Adrenal gland (tissue), 12 donors: ENCODE measurements around the gene ACLY. TPM values are rescaled to one million over a fixed set of nuclear protein-coding genes. Genes with fewer than 3 reads are reported as not detected.
"Not testable (repeated sequence)": the region's sequence is repeated elsewhere in the genome, so short reads cannot be mapped to it uniquely, and the experiment has no call there.

Experiments used
- DNase-seq, 7 donors: peaks; one replicate each; pipeline ENCODE4 v3.0.0-alpha.2; 2019 to 2020
- H3K27ac ChIP-seq, 5 donors: fragments of 200-600 bp; sonication (generic) in 4 of 5; 1 replicate in 3 of 5; 2 replicates in 2 of 5; pipeline versions ENCODE4 v1.5.1 to v1.8.0; 2016 to 2020; ENCODE audit warnings: mild to moderate bottlenecking in 1 of 5
- H3K27me3 ChIP-seq: fragments of 200-600 bp; 2 replicates; pipeline ENCODE4 v1.8.0; 2021
- H3K36me3 ChIP-seq, 2 donors: fragments of 200-600 bp; replicated peaks in 1 of 2; 1 replicate in 1 of 2; 2 replicates in 1 of 2; pipeline versions ENCODE4 v1.5.1 to v1.8.0; 2018 to 2022
- H3K4me1 ChIP-seq, 2 donors: fragments of 200-600 bp; replicated peaks in 1 of 2; 1 replicate in 1 of 2; 2 replicates in 1 of 2; pipeline versions ENCODE4 v1.5.1 to v1.8.0; 2018 to 2021
- H3K4me3 ChIP-seq, 4 donors: fragments of 200-600 bp; sonication (generic) in 3 of 4; one replicate each; pipeline ENCODE4 v1.5.1; 2016 to 2018
- H3K9me3 ChIP-seq, 3 donors: fragments of 200-600 bp; sonication (generic) in 1 of 3; replicated peaks in 1 of 3; 1 replicate in 2 of 3; 2 replicates in 1 of 3; pipeline versions ENCODE4 v1.5.1 to v1.8.0; 2016 to 2021
- POLR2A ChIP-seq, 2 donors: fragments of 450-650 bp; IDR thresholded peaks; one replicate each; pipeline ENCODE4 v1.6.1; 2017; ENCODE audit warnings: antibody characterized with exemption in 2 of 2, mild to moderate bottlenecking in 2 of 2, moderate library complexity in 1 of 2
- WGBS, 4 donors: extraction: QIAGEN DNeasy Blood & Tissue Kit in 2 of 4; methylation state at CpG; one replicate each; pipeline versions ENCODE4 v1.1.5 to v1.1.7; 2013 to 2017; 5-methylcytosine and 5-hydroxymethylcytosine counted together
- intact Hi-C, 2 donors: fragments of 100-400 bp; cut with DNase I; formaldehyde crosslinking; loops; one replicate each; pipeline versions ENCODE4 v1.14.1 to v1.15.0; 2022 to 2023
- polyA plus RNA-seq, 3 donors: library from polyadenylated mRNA; stranded (reverse); fragments of 200-250 nt in 2 of 3; fragments of 350-450 nt in 1 of 3; fragmentation: Illumina TruSeq in 1 of 3; extraction: RNeasy Lipid Tissue Mini Kit (QIAGEN cat#74804) in 1 of 3; gene quantifications; one replicate each; pipeline ENCODE4 v1.2.3, GENCODE V29; 2013 to 2014
- total RNA-seq, 9 donors: library from RNA; depleted of rRNA in 4 of 9; stranded (reverse); fragments of >200 nt in 4 of 9; fragments of 120-200 nt in 1 of 9; fragmentation: NEBNext Ultra II Directional in 1 of 9; extraction: Animal tissue kit (Norgen Biotek cat#: 25700) in 1 of 9; gene quantifications; one replicate each; pipeline versions ENCODE4 v1.1.0 to v1.2.4, GENCODE V29; 2013 to 2023
- TF ChIP-seq, protein P1 (sequence below), 6 experiments: fragments of 450-650 bp in 4 of 6; fragments of 200-600 bp in 2 of 6; sonication (generic) in 1 of 6; IDR thresholded peaks; 1 replicate in 5 of 6; 2 replicates in 1 of 6; pipeline versions ENCODE4 v1.5.1 to v1.8.0; 2016 to 2021; ENCODE audit warnings: antibody characterized with exemption in 6 of 6, mild to moderate bottlenecking in 2 of 6, moderate library complexity in 1 of 6
- donor health status: healthy with polysubstance abuse.
- donor health status: Bipolar disorder and iron deficiency.
- donor health status: DM: yes; HTN: yes; CAD: no.
- donor health status: DM: no; HTN: no; CAD: no.
- donor health status: DM: no; HTN: no; CAD: no.
- donor health status: DM: yes; HTN: yes; CAD: no.

Gene ACLY
- total and polyA plus RNA-seq, 12 donors, result 18.0 to 190 (median 74.0) TPM

DNA sequence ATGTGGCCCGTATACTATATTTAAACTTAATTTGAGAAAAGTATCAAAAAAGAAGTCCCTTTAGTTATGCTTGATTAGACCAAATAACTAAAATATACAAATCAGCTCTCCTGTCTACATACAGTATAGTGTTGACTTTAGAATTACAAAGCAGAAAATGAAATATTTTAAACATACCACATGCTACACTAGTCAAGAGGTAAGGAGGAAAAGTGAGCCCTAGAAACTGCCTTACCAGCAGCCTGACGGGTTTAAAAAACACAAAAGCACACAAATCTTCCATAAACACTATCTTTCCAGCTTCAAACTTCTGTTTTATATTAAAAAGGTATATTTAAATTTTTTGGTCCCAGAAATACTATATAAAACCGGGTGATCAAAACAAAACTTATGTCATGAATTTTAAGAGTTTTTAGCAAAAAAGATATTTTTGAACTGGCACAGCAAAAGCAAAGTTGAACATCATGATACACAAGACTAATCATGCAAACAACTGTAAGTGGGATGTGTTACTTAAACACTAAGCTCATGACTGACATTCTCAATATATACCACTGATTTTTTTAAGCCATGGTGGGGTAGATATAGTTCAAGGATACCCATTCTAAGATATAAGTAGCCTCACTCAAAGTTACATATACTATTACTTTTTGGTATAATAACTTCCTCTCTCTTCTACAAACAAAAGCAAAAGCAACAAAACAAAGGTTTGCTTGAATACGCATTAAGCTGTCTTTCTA, 69.3 kb downstream of the ACLY start:
- no peaks in the 10 kb centered on the region for H3K27me3 ChIP-seq
- H3K9me3 ChIP-seq, result no peaks in the 10 kb centered on the region
- TF ChIP-seq, protein P1, sequence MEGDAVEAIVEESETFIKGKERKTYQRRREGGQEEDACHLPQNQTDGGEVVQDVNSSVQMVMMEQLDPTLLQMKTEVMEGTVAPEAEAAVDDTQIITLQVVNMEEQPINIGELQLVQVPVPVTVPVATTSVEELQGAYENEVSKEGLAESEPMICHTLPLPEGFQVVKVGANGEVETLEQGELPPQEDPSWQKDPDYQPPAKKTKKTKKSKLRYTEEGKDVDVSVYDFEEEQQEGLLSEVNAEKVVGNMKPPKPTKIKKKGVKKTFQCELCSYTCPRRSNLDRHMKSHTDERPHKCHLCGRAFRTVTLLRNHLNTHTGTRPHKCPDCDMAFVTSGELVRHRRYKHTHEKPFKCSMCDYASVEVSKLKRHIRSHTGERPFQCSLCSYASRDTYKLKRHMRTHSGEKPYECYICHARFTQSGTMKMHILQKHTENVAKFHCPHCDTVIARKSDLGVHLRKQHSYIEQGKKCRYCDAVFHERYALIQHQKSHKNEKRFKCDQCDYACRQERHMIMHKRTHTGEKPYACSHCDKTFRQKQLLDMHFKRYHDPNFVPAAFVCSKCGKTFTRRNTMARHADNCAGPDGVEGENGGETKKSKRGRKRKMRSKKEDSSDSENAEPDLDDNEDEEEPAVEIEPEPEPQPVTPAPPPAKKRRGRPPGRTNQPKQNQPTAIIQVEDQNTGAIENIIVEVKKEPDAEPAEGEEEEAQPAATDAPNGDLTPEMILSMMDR (IDR thresholded peaks at IDR 0.05), result no peak
- TF ChIP-seq POLR2A (IDR thresholded peaks at IDR 0.05), result no peak
- peaks cover 0 to 7% of the 10 kb centered on the region in 2 donors for H3K4me1 ChIP-seq
- intact Hi-C loops, result no loop called here
- no peak overlapping the region for H3K27ac ChIP-seq
- peaks cover 0 to 11% of the 10 kb centered on the region in 2 donors for H3K36me3 ChIP-seq
- no peak for DNase-seq
- no peak overlapping the region for H3K4me3 ChIP-seq
- WGBS, 4 donors, result 77 to 86% (median 83%) methylated on average over 4 of the region's 4 CpGs

- H3K27ac ChIP-seq, result no peak overlapping the region
- no peak overlapping the region for H3K4me3 ChIP-seq
- no peaks in the 10 kb centered on the region for H3K27me3 ChIP-seq
- no peak for DNase-seq
- H3K4me1 ChIP-seq, result peaks cover 0 to 7% of the 10 kb centered on the region in 2 donors
- H3K36me3 ChIP-seq, result peaks cover 0 to 4% of the 10 kb centered on the region in 2 donors
- intact Hi-C loops, result no loop called here
- TF ChIP-seq POLR2A (IDR thresholded peaks at IDR 0.05), result no peak
- TF ChIP-seq, protein P1 (IDR thresholded peaks at IDR 0.05), result no peak
- WGBS, 4 donors, result 76 to 85% (median 81%) methylated on average over 4 of the region's 4 CpGs
- H3K9me3 ChIP-seq, result no peaks in the 10 kb centered on the region
Observed at GRCh38 chr17:41848788-41849187, 70.0 kb downstream of the ACLY start.

GRCh38 chr17:41844971-41845370, 73.8 kb downstream of the ACLY start:
- WGBS, 4 donors, result 91 to 95% (median 93%) methylated on average over 6 of the region's 6 CpGs
- TF ChIP-seq, protein P1 (IDR thresholded peaks at IDR 0.05), result no peak
- TF ChIP-seq POLR2A (IDR thresholded peaks at IDR 0.05), result no peak
- no peak for DNase-seq

DNA sequence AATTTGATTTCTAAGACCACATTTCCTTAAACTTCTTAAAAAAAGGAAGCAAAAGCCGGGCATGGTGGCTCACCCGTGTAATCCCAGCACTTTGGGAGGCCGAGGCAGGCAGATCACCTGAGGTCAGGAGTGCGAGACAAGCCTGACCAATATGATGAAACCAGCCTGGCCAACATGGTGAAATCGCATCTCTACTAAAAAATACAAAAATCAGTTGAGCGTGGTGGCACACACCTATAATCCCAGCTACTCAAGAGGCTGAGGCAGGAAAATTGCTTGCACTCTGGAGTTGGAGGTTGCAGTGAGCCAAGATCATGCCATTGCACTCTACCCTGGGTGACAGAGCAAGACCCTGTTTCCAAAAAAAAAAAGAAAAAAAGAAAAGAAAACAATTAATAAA, 78.0 kb downstream of the ACLY start:
- H3K36me3 ChIP-seq, DNase-seq, H3K9me3 ChIP-seq, H3K27ac ChIP-seq, H3K4me3 ChIP-seq, H3K27me3 ChIP-seq, intact Hi-C loops, H3K4me1 ChIP-seq: not testable (repeated sequence)
- 79 to 88% (median 84%) methylated on average over 6 of the region's 6 CpGs for WGBS, 4 donors

More at GRCh38 chr17:41844971-41845370, 73.8 kb downstream of the ACLY start:
- Histone ChIP-seq H3K36me3 (no peaks in the 10 kb centered on the region), H3K27ac (no peak overlapping the region), H3K4me3 (no peak overlapping the region), H3K4me1 (no peaks in the 10 kb centered on the region), H3K9me3 (no peaks in the 10 kb centered on the region), H3K27me3 (no peaks in the 10 kb centered on the region)
- intact Hi-C loops, result no loop called here

DNA sequence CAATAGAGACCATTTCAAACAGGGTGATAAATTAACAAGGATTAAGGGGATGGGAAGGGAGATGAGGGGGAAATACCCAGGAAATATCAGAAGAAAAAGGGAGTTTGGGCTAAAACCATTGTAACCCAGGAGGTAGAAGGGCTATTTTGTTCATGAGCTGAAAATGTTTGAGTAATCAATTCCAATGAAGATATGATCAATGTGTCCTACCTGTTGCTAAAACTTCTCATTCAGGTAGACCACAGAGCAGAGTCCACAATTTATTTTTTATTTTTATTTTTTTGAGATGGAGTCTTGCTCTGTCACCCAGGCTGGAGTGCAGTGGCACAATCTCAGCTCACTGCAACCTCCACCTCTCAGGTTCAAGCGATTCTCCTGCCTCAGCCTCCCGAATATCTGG, 79.3 kb downstream of the ACLY start:
- H3K4me1 ChIP-seq, result peaks cover 0 to 15% of the 10 kb centered on the region in 2 donors
- WGBS, 4 donors, result 88 to 95% (median 91%) methylated on average over 2 of the region's 2 CpGs
- H3K36me3 ChIP-seq, H3K27me3 ChIP-seq, intact Hi-C loops, H3K27ac ChIP-seq, H3K9me3 ChIP-seq, DNase-seq, H3K4me3 ChIP-seq: not testable (repeated sequence)
